Stimulated activated CD8-positive, alpha-beta memory T cell treated with anti-CD3 and anti-CD28 coated beads, Interleukin-7, amount 100 ng/mL, for 24 hours (primary cell): ENCODE data around the gene CSNK2A2.
A peak's percentile ranks its signal among the peaks of the same experiment; 100 is the strongest.

Source experiments
- DNase-seq: peaks from one replicate; pipeline ENCODE4 v3.0.0-alpha.2; 2020; ENCODE audit warnings: low read depth

The CSNK2A2 gene

GRCh38 chr16:58198022-58198683 lies at the start of gene CSNK2A2:
TSS of gene CSNK2A2 (minus strand) at chr16:58198106. CDS start at chr16:58197736, 370 bp downstream.
- DNase-seq = peak; percentile 38

- no peak for DNase-seq
These were observed 45.7 kb upstream of the CSNK2A2 start for GRCh38 chr16:58243528-58244004.

- DNase-seq = no peak
These were observed 38.9 kb upstream of the CSNK2A2 start for GRCh38 chr16:58236831-58237230.

DNA sequence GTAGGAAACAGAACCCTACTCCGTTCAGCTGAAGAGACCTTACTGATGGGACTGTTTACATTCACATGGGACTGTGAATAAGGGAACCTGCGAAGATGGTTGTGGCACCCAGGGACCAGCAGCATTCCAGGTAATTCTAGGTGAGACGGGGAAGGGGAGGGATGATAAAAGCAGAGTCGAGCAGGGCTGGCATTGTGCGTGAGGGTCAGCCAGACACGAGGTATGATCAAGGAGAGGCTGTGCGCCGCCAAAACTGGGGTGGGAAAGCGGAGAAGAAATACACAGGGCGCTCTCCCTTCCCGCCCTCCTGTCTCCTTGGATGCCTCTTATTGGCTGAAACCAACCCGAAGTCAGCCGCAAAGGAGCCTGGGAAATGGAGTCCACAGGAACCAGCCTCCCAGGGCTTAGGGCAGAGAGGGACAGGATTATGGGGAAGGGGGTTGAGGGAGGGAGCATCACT lies 38.4 kb upstream of the CSNK2A2 start:
- DNase-seq = peak; percentile 37

DNA sequence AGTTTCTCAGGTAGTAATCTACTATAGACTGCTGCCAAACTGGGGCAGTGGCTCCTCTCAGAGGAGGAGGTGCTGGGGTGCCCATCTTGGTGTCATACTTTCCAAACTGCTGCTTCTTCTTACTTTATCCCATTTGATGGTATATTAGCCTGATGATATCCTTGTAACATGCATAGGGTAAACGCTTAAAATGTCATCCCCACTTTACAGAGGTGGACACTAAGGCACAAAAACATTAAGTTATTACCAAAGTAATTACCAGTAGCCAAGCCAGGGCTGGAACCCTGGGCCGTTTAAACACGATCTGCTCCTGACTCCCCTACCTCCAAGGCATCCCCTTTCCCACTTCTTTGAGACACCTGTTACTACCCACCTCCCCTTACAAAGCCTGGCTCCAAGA lies 37.8 kb upstream of the CSNK2A2 start:
- no peak for DNase-seq

- no peak for DNase-seq
These were observed 37.1 kb upstream of the CSNK2A2 start for GRCh38 chr16:58234831-58235595.

- no peak for DNase-seq
These were observed 32.4 kb upstream of the CSNK2A2 start for GRCh38 chr16:58230259-58230658.

GRCh38 chr16:58226790-58227189 lies 28.9 kb upstream of the CSNK2A2 start:
- DNase-seq = no peak

- no peak for DNase-seq
These were observed 28.2 kb upstream of the CSNK2A2 start for GRCh38 chr16:58225965-58226602.

GRCh38 chr16:58222532-58223316 lies 24.8 kb upstream of the CSNK2A2 start:
- no peak for DNase-seq

GRCh38 chr16:58219432-58219831 lies 21.5 kb upstream of the CSNK2A2 start:
- DNase-seq = no peak

- no peak for DNase-seq
These were observed 20.9 kb upstream of the CSNK2A2 start for GRCh38 chr16:58218786-58219185.

DNA sequence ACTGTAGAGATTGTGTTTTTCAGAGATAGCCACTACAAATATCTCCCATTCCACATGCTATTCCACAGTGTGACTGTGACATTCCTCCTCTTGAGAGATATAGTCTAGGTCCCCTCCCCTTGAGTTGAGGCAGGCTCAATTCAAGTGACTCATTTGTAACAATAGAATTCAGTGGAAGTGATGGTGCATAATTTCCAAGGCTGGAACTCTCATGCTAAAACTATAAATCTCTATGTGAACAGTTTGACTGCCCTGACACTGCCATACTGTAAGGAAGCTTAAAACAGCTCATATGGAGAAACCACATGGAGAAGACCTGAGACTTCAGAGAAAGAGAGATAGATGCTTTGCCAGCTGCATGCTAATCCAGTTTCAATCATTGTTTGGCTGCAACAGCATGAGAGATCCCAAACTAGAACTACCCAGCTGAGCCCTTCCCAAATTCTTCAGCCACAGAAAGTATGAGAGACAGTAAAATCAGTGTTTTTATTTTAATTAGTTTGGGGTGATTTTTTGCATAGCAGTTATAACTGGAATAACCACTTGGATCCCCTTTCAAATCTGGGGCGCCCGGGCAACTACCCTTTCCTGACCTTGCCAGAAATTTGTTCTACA lies 19.5 kb upstream of the CSNK2A2 start:
- no peak for DNase-seq

GRCh38 chr16:58212824-58213655 lies 15.1 kb upstream of the CSNK2A2 start:
- DNase-seq = no peak

DNA sequence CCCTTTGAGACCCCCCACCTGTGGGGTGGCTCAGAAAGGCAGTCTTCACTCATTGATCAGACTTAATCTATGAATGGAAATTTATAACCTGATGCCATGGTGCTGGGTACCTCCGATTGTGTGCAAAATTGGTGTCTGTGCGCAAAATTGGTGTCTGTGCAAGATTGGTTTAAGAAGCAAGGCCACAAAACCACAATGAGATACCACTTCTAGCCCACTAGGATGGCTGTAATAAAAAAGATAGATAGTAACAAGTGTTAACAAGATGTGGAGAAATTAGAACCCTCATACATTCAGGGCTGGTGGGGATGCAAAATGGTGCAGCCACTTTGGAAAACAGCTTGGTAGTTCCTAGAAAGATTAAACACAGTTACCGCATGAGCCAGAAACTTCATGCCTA lies 13.9 kb upstream of the CSNK2A2 start:
- no peak for DNase-seq

- no peak for DNase-seq
These were observed 13.3 kb upstream of the CSNK2A2 start for GRCh38 chr16:58211245-58211644.

- no peak for DNase-seq
These were observed 7.5 kb upstream of the CSNK2A2 start for GRCh38 chr16:58205276-58206036.

DNA sequence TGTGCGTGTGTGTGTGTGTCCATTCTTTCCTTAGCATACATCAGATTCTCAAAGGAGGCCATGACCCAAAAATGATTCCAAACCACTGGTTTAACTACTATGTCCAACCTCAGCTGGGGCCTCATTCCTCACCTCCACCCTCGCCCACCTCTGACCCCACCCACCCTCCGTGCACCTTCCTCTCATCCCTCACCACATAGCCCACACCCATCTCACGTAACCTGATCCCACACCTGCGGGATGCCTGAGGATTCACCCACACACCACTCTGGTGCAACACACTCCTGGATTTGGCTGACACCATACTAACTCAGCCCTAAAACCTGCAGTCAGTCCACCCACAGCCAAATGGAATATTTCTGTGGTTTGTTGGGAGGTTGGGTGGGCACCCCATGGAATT lies 3.3 kb upstream of the CSNK2A2 start:
- no peak for DNase-seq

GRCh38 chr16:58200004-58200797 lies 2.3 kb upstream of the CSNK2A2 start:
- DNase-seq = no peak
